Activated T-helper 17 cell treated with anti-CD3 and anti-CD28 coated beads, Interleukin-2, amount 50 U/mL, for 72 hours (primary cell): ENCODE results near the gene TARM1. TPM values are rescaled to one million over a fixed set of nuclear protein-coding genes. Genes with fewer than 3 reads are reported as not detected.
"Not testable (repeated sequence)": the region's sequence is repeated elsewhere in the genome, so short reads cannot be mapped to it uniquely, and the experiment has no call there.

Experiments used
- ATAC-seq: fragments of 150-1000 bp; cut with Tn5 transposase; replicated peaks from 2 replicates; pipeline ENCODE4 v1.10.0; 2021; ENCODE audit warnings: mild to moderate bottlenecking, moderate library complexity
- H3K27ac Mint-ChIP-seq: one replicate; pipeline ENCODE4 v1.8.0; 2022; ENCODE audit warnings: mixed read lengths
- H3K27me3 Mint-ChIP-seq: one replicate; pipeline ENCODE4 v1.8.0; 2022; ENCODE audit warnings: mixed read lengths
- H3K36me3 Mint-ChIP-seq: one replicate; pipeline ENCODE4 v1.8.0; 2022; ENCODE audit warnings: low read depth, mild to moderate bottlenecking, mixed read lengths
- H3K4me1 Mint-ChIP-seq: one replicate; pipeline ENCODE4 v1.8.0; 2022; ENCODE audit warnings: mixed read lengths
- H3K4me3 Mint-ChIP-seq: one replicate; pipeline ENCODE4 v1.8.0; 2022; ENCODE audit warnings: mild to moderate bottlenecking, mixed read lengths
- H3K9me3 Mint-ChIP-seq: one replicate; pipeline ENCODE4 v1.8.0; 2022; ENCODE audit warnings: mixed read lengths
- total RNA-seq, 2 donors: library from RNA; stranded (reverse); gene quantifications; one replicate each; pipeline ENCODE4 v1.2.3, GENCODE V29; 2022

The TARM1 gene
- total RNA-seq, 2 donors from 2014 or later, result not detected

- no peak for ATAC-seq
- Mint-ChIP-seq H3K27ac (no peak overlapping the region), H3K4me1 (no peaks in the 10 kb centered on the region), H3K27me3 (peaks cover 5% of the 10 kb centered on the region), H3K9me3 (no peaks in the 10 kb centered on the region), H3K4me3 (no peak overlapping the region), H3K36me3 (no peaks in the 10 kb centered on the region)
Measured at GRCh38 chr19:54077334-54077733, 3.8 kb downstream of the TARM1 start.

- Mint-ChIP-seq H3K27ac (no peak overlapping the region), H3K4me1 (no peaks in the 10 kb centered on the region), H3K36me3 (no peaks in the 10 kb centered on the region), H3K4me3 (no peak overlapping the region), H3K9me3 (no peaks in the 10 kb centered on the region), H3K27me3 (peaks cover 9% of the 10 kb centered on the region)
- ATAC-seq, result no peak
Measured at GRCh38 chr19:54074851-54075250, 6.3 kb downstream of the TARM1 start.

GRCh38 chr19:54073829-54074228 lies 7.3 kb downstream of the TARM1 start:
- peaks cover 17% of the 10 kb centered on the region for H3K27me3 Mint-ChIP-seq
- ATAC-seq, result no peak
- H3K9me3 Mint-ChIP-seq, result no peaks in the 10 kb centered on the region
- no peak overlapping the region for H3K27ac Mint-ChIP-seq
- H3K4me1 Mint-ChIP-seq, result no peaks in the 10 kb centered on the region
- H3K4me3 Mint-ChIP-seq, result no peak overlapping the region
- no peaks in the 10 kb centered on the region for H3K36me3 Mint-ChIP-seq

GRCh38 chr19:54069470-54069869 lies 11.7 kb downstream of the TARM1 start:
- H3K27me3 Mint-ChIP-seq, result peaks cover 18% of the 10 kb centered on the region
- H3K27ac Mint-ChIP-seq, result no peak overlapping the region
- no peaks in the 10 kb centered on the region for H3K4me1 Mint-ChIP-seq
- H3K9me3 Mint-ChIP-seq, result no peaks in the 10 kb centered on the region
- no peak overlapping the region for H3K4me3 Mint-ChIP-seq
- no peak for ATAC-seq
- no peaks in the 10 kb centered on the region for H3K36me3 Mint-ChIP-seq

- H3K36me3 Mint-ChIP-seq, result no peaks in the 10 kb centered on the region
- no peaks in the 10 kb centered on the region for H3K4me1 Mint-ChIP-seq
Measured at GRCh38 chr19:54063350-54064116, 17.6 kb downstream of the TARM1 start, which contains the start of gene VSTM1. Gene VSTM1 (minus strand): TSS chr19:54063897. CDS start chr19:54063777, 120 bp downstream.

GRCh38 chr19:54062643-54063042 lies 18.5 kb downstream of the TARM1 start:
- Mint-ChIP-seq H3K9me3 (no peaks in the 10 kb centered on the region), H3K27me3 (peaks cover 14% of the 10 kb centered on the region), H3K4me1 (no peaks in the 10 kb centered on the region), H3K4me3 (no peak overlapping the region), H3K36me3 (no peaks in the 10 kb centered on the region), H3K27ac (no peak overlapping the region)
- ATAC-seq, result no peak

More at GRCh38 chr19:54063350-54064116, 17.6 kb downstream of the TARM1 start, which contains the start of gene VSTM1:
- Mint-ChIP-seq H3K27ac (no peak within 1 kb of the TSS), H3K27me3 (peaks cover 14% of the 10 kb centered on the region), H3K9me3 (no peaks in the 10 kb centered on the region), H3K4me3 (no peak within 1 kb of the TSS)
- no peak for ATAC-seq

- H3K4me3 Mint-ChIP-seq, result no peak overlapping the region
- H3K36me3 Mint-ChIP-seq, result no peaks in the 10 kb centered on the region
Measured at GRCh38 chr19:54047616-54048015, 33.5 kb downstream of the TARM1 start.

GRCh38 chr19:54045771-54046170 lies 35.4 kb downstream of the TARM1 start:
- no peak for ATAC-seq
- Mint-ChIP-seq H3K4me3 (no peak overlapping the region), H3K4me1 (no peaks in the 10 kb centered on the region), H3K36me3 (no peaks in the 10 kb centered on the region), H3K27ac (no peak overlapping the region), H3K27me3 (peaks cover 32% of the 10 kb centered on the region), H3K9me3 (no peaks in the 10 kb centered on the region)

More at GRCh38 chr19:54047616-54048015, 33.5 kb downstream of the TARM1 start:
- Mint-ChIP-seq H3K27ac (no peak overlapping the region), H3K9me3 (no peaks in the 10 kb centered on the region), H3K27me3 (peaks cover 26% of the 10 kb centered on the region), H3K4me1 (no peaks in the 10 kb centered on the region)
- no peak for ATAC-seq

GRCh38 chr19:54042989-54043388 lies 38.2 kb downstream of the TARM1 start:
- no peaks in the 10 kb centered on the region for H3K4me1 Mint-ChIP-seq
- no peaks in the 10 kb centered on the region for H3K36me3 Mint-ChIP-seq
- no peak for ATAC-seq
- no peaks in the 10 kb centered on the region for H3K9me3 Mint-ChIP-seq
- no peak overlapping the region for H3K27ac Mint-ChIP-seq
- peaks cover 28% of the 10 kb centered on the region for H3K27me3 Mint-ChIP-seq
- H3K4me3 Mint-ChIP-seq, result no peak overlapping the region

- Mint-ChIP-seq H3K27ac (no peak overlapping the region), H3K27me3 (peaks cover 34% of the 10 kb centered on the region), H3K36me3 (no peaks in the 10 kb centered on the region), H3K4me1 (no peaks in the 10 kb centered on the region), H3K9me3 (no peaks in the 10 kb centered on the region), H3K4me3 (no peak overlapping the region)
- no peak for ATAC-seq
Measured at GRCh38 chr19:54041969-54042606, 39.1 kb downstream of the TARM1 start.

GRCh38 chr19:54040003-54040402 lies 41.2 kb downstream of the TARM1 start:
- Mint-ChIP-seq H3K27ac (no peak overlapping the region), H3K36me3 (no peaks in the 10 kb centered on the region), H3K4me3 (no peak overlapping the region), H3K27me3 (peaks cover 24% of the 10 kb centered on the region), H3K9me3 (no peaks in the 10 kb centered on the region), H3K4me1 (no peaks in the 10 kb centered on the region)
- ATAC-seq, result no peak

GRCh38 chr19:54036542-54036941 lies 44.6 kb downstream of the TARM1 start:
- not testable (repeated sequence) for H3K36me3 Mint-ChIP-seq, H3K9me3 Mint-ChIP-seq, ATAC-seq, H3K4me3 Mint-ChIP-seq, H3K4me1 Mint-ChIP-seq, H3K27ac Mint-ChIP-seq
- H3K27me3 Mint-ChIP-seq, result peaks cover 19% of the 10 kb centered on the region

GRCh38 chr19:54035215-54036178 lies 45.7 kb downstream of the TARM1 start:
- H3K4me3 Mint-ChIP-seq, result no peak overlapping the region

GRCh38 chr19:54030895-54031586 lies 50.1 kb downstream of the TARM1 start:
- no peaks in the 10 kb centered on the region for H3K9me3 Mint-ChIP-seq
- H3K4me1 Mint-ChIP-seq, result peaks cover 4% of the 10 kb centered on the region
- no peak for ATAC-seq
- H3K27me3 Mint-ChIP-seq, result peaks cover 31% of the 10 kb centered on the region
- no peak overlapping the region for H3K4me3 Mint-ChIP-seq
- no peak overlapping the region for H3K27ac Mint-ChIP-seq
- no peaks in the 10 kb centered on the region for H3K36me3 Mint-ChIP-seq

More at GRCh38 chr19:54035215-54036178, 45.7 kb downstream of the TARM1 start:
- Mint-ChIP-seq H3K4me1 (no peaks in the 10 kb centered on the region), H3K9me3 (no peaks in the 10 kb centered on the region), H3K27me3 (peaks cover 28% of the 10 kb centered on the region), H3K36me3 (no peaks in the 10 kb centered on the region), H3K27ac (no peak overlapping the region)
- no peak for ATAC-seq
